Effector CD4-positive, alpha-beta T cell (primary cell): ENCODE data around the gene AIG1.
"Not testable (repeated sequence)": the region's sequence is repeated elsewhere in the genome, so short reads cannot be mapped to it uniquely, and the experiment has no call there.

Experiments used
- DNase-seq: peaks from one replicate; pipeline ENCODE4 v3.0.0-alpha.2; 2020

AIG1 gene

DNA sequence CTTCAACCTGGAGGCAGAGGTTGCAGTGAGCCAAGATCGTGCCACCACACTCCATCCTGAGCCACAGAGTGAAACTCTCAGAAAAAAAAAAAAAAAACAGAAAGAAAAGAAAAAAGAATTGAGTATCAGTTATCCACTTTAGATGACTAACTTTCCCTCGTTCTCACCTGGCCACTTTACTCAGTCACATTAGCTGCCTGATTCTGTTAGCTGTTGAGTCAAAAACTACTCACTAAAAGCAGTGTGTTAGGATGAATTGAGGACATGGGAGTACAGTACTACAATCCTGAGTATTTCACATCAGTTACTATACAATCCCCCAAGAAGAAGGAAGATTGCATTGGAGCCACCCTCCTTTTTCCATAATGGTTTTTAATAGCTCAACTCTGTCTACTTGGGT lies 275.2 kb downstream of the AIG1 start:
- DNase-seq, result no peak

DNA sequence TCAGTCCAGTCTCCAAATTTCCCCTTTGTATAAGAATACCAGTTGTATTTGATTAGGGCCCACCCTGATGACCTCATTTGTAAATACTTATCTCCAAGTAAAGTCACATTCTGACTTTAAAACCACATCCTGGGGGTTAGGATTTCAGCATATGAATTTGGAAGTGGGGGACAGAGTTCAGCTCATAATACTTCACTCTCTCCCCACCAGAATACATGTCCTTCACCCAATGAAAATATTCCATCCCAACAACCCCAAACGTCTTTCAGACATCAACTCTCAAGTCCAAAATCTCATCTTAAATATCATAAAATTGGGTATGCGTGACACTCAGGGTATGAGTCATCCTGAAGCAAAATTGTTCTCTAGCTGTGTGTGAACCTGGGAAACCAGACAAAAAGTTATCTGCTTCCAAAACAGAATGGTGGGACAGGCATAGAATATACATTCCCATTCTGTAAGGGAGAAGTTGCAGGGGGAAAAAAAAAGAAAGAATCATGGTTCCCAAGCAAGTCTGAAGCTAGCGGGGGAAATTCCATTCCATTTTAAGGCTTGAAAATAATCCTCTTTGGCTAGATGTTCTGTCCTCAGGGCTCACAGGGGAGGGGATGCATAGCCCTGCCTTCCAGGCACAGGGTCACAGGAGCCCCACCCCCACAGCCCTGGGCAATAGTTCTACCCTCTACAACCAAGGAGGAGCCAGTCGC lies 275.9 kb downstream of the AIG1 start:
- DNase-seq, result no peak

DNA sequence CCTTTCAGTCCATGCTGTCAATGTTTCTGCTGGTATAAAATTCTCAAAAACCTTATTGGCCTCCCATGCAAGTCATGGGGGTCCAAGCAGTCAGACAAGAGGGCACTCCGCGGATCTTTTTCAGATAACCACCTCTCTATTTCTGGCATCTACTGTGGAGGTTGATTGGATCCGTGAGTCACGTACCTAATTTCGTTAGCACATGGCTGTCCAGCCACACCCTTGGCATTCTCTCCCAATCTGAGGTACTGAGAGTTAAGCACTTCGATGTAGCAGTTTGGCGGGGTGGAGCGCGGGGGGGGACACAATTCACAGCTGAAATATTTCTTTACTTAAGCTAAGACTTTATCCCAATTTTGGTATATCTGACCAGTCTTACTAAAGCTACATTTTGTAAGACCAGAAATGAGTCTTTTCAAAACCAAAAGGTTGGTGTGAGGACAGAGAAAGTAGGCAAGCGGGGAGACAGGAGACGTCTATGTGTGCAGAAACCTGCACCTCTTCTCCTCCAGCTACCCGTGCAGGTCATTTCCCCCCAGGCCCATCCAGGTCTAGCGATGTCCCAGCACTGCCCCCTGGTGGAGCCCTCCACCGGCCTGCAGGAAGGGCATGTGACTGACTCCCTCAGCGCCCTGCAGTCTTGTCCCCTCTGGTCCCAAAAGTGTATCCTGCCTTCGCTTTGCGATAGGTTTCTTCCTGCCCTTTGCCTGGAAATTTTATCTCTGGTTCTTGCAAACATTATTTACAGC lies 276.7 kb downstream of the AIG1 start:
- DNase-seq, result peak; percentile 27

DNA sequence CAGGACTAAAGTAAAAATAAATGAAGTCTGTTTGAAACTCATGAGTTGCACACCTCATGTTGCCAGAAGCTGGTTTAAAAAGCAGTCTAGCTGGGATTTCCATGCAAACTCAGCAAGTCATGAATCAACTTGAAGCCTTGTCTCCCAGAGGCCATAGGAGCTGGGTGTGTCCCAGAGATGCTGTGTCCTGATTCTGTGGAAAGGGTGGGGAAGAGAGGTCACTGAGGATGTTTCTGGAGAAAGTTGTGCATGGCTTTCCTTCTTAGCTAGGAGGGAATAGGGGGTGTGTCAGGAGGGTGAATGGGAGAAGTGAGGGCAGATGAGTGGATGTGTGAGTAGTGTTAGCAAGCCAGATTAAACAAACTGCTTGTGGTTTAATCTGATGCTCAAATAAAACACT lies 278.5 kb downstream of the AIG1 start:
- DNase-seq, result no peak

DNA sequence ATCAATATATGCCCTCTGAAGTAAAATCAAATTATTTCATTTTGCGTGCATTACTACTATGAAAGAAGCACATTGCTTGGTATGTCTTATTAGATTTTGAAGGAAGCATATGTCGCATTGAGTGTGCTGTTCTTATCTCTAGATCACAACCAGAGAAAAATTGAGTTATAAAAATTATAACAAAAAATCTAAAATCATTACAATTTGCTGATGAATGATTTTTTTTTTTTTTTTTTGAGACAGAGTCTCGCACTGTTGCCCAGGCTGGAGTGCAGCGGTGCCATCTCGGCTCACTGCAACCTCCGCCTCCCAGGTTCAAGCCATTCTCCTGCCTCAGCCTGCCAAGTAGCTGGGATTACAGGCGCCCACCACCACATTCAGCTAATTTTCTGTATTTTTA lies 284.8 kb downstream of the AIG1 start:
- DNase-seq, result not testable (repeated sequence)

DNA sequence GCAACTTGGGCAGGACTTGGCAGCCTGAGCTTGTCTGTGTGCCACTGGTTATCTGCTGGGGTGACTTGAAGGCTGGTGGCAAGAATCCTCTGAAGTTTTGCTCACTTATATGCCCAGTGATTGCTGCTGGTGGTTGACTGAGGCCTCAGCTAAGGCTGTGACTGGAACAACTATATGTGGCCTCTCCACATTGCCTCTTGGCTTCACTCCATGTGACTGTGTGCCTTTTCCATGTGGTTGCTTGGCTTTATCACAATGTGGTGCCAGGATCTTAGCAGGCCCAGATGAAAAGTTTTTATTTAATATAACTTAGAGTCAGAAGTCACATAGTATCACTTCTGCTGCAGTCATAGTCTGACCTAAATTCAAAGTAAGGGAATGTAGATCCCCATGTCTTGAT lies 285.3 kb downstream of the AIG1 start:
- no peak for DNase-seq

DNA sequence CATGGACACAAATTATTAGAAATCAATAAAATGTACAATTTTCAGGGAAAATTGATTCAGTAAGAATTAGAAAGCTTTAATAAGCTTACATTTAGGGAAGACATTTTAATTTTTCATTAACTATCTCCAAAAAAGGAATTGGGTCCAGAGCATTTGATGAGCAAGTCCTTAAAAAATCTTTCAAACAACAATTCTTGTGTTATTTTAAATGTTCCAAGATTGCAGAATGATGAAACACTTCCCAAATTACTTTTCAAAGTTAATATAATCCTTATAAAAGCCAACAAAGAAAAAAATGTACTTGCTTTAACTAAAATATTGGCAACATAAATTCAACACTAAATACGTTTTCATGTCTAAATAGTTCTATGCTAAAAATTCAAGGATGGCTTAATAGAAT lies 287.8 kb downstream of the AIG1 start:
- DNase-seq, result no peak

DNA sequence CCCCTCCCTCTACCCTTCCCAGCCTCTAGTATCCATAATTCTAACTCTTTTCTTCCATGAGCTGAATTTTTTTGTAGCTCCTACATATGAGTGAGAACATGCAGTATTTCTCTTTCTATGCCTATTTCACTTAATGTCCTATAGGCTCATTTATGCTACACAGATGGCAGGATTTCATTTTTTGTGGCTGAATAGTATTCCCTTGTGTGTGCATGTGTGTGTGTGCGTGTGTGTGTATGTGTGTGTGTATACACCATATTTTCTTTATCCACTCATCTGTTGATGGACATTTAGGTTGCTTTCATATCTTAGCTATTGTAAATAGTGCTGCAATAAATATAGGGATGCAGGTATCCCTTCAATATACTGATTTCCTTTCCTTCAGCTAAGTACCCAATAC lies 288.8 kb downstream of the AIG1 start:
- DNase-seq, result no peak

DNA sequence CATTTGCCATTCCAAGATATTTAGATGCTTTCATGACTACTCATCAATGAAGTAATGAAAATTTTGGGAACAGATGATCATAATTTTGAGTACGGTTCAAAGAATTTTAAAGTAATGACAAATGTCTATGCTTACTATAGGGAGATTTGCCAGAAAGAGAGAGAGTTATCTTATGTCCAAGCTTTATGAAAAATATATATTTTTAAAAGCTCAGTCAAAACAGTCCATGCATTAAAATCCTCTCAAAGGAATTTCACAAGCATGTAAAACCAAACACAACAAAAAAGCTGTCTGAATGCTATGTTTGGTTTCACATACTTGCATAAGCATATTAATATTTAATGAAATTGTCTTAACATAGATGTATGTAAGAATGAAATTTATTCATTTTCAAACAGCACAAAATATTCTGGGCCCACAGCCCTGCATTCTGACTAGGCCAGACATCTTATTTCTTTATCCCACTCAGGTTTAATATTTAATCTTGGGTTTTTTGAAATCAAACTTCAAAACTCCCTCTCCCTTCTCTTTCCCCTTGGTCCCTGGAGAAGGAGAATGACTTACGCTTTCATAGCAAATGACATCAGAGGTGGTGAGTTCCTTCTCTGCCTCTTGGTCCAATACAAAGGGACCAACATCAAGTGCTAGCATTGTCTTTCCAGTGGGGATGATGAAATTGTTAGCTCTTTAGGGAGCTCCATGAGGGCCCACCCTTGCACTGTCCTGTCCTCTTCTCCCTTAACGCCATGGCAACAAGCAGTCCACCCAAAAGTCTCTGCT lies 295.6 kb downstream of the AIG1 start:
- DNase-seq, result no peak

DNA sequence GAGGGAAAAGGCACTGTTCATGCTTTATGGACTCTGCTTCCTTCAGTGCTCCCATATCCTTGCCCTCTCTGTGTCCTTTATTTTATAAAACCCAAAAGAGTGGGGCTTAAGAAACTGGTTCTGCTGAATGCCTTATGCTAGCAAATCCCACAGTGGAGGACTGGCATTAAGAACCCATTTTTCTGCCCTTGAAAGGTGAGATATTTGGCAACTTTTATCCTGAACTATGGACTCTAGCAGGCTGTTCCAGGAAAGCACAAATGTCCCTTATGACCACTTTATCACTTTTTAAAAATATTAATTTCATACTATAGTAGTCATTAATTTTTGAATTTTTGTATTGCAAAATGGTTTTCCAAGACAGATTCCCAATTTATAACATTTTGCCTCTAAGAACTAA lies 296.5 kb downstream of the AIG1 start:
- no peak for DNase-seq

DNA sequence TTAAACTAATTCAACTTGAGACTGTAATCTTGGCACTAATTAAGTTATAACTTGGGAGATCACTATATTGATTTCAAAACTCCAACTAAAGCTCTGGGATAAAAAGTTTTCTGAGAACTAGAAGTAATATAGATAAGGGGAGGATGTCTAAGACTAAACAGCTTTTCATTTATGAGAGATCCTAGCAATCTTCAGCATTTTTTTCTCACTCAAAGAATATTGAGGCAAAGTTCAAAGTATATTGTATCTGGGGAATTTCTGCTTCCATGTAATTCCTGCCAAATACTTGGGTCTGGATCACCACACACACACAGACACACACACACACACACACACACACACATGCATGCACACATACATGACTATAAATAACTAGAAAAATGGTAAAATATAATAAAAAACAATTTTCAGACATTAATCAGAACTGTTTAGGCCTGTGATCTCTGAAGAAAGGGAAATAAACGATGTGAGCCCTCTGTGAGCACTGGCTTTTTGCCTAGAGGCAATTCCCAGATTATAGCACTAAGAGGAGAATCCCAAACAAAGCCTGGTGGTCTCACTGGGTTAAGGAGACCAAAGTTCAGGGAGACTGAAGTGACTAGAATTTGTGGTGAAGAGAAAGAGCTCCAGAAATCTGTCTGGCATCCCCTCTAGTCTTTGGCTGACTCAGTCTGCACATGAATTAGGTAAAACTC lies 297.0 kb downstream of the AIG1 start:
- DNase-seq, result no peak

DNA sequence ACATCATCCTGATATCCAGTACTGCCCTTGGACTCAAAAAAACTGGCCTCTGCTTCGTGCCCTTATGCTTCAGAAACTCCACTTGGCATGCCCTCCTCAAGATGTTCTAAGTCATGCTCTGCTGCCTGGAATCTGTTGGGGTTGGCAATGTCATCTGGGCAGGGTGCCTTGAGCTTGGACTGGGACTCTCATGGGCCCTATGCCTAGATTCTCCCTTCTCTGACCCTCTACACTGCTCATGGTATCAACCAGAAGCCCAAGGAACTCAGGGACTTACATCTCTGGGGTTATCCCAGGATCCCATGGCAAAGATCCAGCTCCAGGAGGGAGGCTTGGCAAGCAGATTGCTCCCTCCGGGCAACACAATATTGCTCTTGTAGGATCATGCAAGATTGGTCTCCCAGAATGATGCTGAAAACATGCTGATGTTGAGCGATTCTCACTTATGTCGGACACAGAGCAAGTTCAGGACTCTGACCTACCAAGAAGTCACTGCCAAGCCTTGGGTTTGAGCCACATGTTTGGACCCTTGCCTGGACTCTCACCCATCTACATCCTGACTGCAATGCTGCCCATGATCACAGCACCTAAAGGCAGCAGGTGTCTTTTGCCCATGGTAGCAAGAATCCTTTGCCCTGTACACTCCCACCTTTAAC lies 301.0 kb downstream of the AIG1 start:
- no peak for DNase-seq

DNA sequence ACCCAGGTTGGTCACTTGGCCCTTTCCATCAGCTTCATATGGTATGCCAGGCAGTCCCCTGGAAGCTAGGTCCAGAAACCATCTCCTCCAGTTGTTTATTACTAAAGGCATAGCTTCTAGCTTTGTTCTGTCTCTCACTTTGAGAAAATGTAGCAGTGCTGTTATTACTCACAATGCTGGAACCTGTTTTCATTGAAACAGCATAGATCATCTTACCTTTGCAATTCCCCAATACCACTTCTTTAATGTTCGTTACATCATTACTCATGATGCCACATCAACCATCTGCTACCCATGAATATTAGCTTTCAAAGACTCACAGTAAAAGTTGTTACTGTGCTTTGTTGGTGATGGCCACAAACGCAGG lies 301.5 kb downstream of the AIG1 start:
- DNase-seq, result no peak

DNA sequence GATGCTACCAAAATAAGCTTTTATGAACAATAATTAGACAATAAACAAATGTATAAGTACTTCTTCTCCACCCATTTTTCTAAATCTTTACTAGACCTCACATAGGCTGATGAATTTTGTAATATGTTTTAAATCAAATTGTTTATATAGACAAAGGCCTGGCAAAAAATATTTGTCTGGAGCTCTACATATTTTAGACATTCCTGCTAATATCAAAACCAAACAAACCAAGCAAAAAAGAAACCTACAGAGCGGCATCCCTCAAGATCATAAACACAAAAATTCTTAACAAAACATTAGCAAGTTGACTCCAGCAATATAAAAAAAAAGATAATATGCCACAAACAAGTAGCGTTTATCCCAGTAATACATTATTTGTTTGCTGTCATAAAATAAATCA lies 302.6 kb downstream of the AIG1 start:
- no peak for DNase-seq

DNA sequence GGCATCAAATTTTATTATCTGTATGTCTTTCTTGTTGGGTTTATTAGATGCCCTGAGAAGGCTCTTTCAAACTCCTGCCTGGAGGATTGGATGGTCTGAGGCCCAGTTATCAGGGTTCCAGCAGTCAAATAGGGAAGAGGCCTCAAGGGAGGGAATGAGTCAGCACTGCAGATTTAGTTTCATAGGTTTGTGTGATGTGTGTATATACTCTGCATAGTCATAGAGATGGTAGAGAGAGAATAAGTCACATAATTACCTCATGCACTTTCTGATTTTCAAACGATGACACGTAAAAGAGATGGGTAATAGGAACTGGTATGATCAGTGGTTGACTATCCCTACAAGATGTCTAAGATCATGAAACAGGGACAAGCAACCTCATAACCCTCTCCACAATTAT lies 307.7 kb downstream of the AIG1 start:
- no peak for DNase-seq

DNA sequence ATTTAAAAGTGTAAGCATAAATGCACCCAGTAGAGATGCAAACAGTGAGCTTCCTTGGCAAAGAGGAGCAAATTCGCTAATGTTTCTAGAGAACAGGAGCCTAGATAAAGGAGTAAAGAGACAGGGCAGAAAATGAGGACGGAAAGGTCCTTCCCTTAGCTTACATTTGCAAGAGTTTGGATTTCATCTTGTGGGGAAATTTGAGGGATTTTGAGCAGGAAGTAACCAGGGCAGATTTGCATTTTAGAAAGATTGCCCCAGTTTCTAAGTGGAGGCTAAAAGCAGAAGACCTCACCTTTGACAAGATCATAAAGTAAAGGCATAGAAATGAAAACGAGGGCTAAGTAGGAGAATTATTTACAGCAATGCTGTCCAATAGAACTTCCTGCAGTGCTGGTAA lies 309.3 kb downstream of the AIG1 start:
- no peak for DNase-seq

DNA sequence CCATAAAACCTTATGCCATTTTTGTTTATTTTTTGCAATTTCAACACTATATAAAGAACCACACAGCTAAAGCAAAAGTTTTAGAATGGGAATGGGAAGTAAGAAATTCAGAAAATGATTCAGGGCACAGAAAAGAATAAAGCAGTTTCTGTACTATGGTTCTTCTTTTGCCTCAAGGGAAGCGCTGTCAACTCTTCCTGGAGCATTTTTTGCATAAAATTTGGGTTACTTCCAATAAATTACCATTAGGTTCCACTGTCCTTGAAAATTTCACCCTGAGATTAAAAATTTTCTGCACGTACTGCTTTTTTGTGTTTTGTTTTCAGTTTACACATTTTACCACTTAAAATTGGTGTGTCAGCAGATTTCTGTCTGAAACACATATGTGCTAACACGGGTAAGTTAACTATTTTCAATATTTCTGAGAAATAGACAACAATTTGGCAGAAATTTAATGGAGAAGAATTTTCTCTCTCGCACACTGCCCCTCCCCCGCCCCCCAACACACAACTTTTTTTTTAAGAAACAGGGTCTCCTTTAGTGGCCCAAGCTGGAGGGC lies 310.2 kb downstream of the AIG1 start:
- no peak for DNase-seq

DNA sequence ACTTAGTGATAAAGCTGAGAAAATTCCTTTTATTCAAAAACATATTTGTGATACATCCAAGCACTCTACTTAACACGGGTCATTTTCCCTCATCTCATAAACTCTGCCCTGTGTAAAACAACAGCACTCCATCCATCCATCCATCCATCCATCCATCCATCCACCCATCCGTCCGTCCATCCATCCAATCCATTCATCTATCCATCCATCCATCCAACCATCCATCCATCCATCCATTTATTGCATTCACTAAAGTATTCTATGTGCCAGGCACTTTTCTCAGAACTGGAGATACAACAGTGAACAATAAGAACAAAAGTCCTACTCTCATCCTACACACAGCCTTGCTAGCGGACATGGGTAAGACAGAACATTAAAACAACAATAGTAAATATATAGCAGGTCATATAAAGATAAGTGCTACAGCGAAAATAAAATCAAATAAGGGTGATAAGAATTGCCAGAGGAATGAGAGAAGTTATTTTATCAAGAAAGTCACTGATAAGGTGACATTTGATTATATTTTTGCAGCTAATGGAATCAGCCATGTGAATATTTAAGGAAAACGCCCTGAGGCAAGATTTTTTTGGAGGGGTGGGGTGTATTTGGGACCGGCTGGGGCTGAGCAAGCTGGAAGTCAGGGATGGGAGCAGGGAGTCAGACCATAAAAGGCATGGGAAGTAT lies 311.7 kb downstream of the AIG1 start:
- DNase-seq, result no peak

DNA sequence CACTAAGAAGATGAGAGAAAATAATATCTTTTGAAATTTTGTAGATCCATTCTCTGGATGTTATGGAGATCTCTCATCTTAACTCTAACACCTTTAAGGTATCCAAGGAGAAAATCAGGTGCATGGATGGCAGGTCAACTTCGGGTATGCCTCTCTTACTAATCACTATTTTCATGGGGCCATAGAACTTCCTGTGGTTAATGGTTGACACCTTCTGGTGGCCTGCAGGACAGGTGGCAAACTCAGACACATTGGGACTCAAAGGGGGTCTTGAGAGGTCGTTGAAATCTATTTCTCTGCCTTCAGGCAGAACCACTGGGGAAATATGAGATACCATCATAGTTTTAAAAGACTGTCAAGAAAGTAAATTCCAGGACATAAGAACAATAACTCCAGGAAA lies 313.3 kb downstream of the AIG1 start:
- DNase-seq, result no peak

DNA sequence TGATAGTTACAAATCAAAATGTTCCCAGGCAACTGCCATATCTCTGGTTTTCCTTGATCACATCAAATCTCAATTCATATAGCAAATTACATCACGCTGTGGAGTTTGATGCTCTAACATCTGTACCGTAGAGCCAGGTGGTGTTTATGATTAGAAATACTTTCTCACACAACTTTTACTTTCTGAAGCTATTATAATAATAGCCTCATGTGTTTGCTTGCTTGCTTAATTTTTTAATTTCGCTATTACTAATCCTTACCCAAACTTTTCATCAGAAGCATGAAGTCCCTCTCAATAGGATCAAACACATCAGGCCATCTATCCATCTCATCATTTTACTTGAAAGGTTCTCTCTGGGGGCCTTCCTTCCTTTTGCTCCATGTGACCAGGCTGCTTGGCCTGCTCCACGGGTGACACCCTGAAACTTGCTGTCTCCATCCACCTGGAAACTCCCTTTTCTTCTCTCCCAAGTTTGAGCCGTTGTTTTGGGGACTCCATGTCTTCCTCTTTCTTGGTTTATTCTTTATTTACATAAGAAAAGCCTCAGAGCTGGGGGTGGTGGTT lies 314.4 kb downstream of the AIG1 start:
- no peak for DNase-seq

DNA sequence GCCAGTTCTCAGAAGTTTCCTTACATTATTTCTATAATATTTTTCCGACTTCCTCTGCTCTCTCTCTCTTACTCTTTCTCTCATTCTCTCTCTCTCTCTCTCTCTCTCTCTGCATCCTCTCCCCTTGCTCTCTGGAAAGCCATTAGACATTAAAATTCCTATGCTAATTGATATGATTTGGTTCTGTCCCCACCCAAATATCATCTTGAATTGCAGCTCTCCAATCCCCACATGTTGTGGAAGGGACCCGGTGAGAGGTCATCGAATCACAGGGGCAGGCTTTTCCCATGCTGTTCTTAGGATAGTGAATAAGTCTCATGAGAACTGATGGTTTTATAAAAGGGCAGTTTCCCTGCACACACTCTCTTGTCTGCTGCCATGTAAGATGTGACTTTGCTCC lies 315.7 kb downstream of the AIG1 start:
- no peak for DNase-seq

DNA sequence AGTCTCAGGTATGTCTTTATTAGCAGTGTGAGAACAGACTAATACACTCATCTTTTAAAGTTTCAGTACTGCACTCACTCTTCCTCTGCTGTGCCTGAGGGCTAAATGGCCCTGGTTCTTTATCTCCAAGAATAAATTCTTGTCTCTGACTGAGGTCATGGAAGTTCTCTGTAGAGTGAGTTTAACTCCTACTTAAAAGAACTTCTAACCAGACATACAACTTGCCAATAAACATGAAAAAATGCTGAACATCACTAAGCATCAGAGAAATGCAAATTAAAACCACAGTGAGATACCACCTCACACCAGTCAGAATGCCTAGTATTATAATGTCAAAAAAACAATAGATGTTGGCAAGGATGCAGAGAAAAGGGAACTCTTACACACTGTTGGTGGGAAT lies 316.2 kb downstream of the AIG1 start:
- no peak for DNase-seq
